GM12872 (cell line): ENCODE results near the gene GPR152.

Source experiments
- TF ChIP-seq, protein P1 (sequence below): IDR thresholded peaks from 3 replicates; pipeline ENCODE4 v1.5.1; 2011; ENCODE audit warnings: low read depth, mild to moderate bottlenecking, low read length, moderate library complexity; ENCODE audit not compliant: insufficient read depth

GPR152 gene

DNA sequence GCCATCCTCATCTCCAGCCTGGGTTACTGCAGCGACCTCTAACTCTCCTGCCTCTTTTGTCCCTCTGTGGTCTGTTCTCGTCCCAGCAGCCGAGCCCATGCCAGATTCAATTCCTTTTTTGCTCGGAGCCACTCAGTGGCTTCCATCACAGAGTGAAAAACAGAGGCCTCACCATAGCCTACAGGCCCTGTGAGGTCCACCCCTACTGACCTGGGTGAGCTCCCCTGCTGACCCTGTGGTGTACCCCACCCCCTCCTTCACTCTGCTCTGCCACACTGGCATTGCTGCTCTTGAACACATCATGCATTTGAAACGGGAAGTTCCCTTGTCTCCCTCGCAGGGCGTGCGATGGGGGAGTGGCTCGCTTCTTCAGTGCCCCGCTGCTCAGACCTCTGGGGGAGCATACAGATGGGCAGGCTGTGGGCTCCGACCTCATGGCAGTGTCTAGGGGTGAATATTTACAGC is 32.4 kb upstream of the GPR152 start:
- TF ChIP-seq, protein P1, sequence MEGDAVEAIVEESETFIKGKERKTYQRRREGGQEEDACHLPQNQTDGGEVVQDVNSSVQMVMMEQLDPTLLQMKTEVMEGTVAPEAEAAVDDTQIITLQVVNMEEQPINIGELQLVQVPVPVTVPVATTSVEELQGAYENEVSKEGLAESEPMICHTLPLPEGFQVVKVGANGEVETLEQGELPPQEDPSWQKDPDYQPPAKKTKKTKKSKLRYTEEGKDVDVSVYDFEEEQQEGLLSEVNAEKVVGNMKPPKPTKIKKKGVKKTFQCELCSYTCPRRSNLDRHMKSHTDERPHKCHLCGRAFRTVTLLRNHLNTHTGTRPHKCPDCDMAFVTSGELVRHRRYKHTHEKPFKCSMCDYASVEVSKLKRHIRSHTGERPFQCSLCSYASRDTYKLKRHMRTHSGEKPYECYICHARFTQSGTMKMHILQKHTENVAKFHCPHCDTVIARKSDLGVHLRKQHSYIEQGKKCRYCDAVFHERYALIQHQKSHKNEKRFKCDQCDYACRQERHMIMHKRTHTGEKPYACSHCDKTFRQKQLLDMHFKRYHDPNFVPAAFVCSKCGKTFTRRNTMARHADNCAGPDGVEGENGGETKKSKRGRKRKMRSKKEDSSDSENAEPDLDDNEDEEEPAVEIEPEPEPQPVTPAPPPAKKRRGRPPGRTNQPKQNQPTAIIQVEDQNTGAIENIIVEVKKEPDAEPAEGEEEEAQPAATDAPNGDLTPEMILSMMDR: no peak

DNA sequence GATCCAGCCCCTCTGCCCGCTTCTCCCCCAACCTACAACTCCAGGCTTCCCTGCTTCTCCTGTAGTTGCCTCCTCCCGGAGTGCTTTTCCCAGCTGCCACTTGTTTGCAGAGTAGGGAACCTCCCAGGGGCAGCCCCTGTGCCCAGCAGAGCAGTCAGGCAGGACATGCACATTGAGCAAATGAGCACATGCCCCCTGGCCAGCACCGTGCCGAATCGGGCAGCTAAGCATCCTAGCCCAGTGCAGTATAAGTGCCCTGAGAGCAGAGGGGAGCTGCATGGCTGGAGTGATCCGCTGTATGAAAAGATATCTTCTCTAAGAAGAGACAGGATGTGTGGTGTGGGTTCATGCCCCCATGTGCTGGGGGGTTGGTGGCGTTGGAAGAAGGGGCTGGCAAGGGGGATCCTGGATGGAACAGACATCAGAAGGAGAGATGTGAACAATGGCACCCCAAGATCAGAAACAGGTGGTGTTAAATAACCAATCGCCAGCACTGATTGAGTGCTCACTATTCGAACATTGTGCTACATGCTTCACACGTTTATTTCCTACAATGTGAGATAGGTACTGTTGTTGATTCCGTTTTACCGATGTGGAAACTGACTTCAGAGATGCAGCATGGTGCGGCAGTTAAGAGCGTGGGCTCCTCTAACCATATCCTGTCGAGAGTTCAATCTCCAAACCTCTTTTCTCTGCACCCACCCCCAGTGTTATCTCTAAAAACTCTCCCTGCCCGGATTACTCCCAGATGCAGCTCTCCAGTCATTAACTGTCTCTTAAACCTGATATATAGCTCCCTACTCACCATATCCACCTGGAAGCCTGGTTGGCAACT is 31.5 kb upstream of the GPR152 start:
- TF ChIP-seq, protein P1: no peak

DNA sequence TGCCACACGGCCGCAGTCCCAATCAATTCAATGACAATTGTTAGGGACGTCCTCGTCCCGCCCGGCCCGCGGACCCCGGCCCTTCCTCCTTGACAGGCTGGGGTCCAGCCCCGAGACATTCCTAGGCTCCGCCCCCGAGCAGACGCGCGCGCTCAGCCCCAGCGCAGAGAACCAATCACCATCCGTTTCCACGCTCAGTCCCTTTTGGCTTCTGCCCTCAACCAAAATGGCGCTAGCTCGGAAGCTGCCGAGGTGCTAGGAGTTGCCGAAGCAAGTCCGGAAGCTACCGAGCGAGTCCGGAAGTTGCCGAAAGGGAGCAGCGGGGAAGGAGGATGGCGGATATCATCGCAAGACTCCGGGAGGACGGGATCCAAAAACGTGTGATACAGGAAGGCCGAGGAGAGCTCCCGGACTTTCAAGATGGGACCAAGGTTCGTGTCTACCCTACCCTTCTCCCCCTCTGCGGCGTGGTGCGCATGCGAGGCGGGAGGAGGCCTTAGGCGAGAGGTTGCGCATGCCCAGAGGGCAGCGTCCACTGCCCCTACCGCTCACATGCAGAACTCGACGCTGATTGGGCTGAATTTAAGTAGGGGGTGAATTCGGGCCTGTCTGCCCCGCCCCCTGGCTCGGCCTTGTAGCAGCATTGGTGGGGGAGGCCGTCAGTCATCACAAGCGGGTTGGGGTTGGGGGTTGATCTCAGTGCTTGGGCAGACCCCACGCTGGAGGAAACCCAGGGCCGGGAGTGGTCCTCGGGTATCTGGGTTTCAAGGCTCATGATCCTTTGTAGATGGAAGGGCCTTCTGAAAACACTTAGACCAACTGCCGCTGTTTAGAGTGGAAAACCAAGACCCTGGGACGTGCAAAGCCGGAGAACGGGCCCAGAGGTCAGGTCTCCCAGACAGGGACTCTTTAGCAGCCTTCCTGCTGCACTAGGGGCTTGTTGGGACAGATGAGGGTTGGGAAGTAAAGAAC is 30.6 kb upstream of the GPR152 start, which contains the start of gene AIP:
AIP (plus strand) TSS at position 200 of the 972 bp plus-strand sequence; CDS start at position 333, 133 bp downstream.
- TF ChIP-seq, protein P1: peak; percentile 34

DNA sequence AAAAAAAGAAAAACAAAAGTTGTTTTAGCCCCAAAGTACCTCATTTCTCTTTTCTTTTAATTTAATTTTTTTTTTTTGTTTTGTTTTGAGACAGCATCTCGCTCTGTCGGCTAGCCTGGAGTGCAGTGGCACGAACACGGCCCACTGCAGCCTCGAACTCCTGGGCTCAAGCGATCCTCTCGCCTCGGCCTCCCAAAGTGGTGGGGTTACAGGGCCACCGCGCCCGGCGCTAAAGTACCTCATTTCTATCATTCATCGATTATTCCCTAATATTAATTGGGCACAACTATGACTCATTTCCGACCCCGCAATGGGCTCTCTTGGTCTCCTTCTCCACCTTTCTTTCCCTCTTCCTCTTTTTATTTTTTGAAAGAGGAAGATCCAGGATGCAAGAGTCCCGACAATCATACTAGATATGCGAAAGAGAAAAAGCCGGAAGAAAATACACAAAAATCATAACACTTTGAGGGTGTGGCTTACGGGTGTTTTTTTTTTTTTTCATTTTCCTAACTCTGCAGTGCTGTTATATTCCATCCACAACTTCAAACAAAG is 29.8 kb upstream of the GPR152 start:
- TF ChIP-seq, protein P1: no peak

DNA sequence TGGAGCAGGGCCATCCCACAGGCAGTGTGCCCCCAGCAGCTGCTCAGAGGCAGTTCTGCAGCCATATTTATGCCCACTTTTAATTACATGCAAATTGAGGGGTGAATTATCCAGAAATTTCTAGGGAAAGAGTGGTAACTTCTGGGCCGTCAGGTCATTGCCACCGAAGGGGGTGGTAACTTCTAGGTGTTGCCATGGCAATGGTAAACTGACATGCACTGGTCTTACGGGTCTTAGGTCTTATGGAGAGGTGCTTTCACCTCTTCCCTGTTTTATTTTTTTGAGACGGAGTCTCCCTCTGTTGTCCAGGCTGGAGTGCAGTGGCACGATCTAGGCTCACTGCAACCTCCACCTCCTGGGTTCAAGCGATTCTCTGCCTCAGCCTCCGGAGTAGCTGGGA is 20.4 kb upstream of the GPR152 start:
- TF ChIP-seq, protein P1: no peak

DNA sequence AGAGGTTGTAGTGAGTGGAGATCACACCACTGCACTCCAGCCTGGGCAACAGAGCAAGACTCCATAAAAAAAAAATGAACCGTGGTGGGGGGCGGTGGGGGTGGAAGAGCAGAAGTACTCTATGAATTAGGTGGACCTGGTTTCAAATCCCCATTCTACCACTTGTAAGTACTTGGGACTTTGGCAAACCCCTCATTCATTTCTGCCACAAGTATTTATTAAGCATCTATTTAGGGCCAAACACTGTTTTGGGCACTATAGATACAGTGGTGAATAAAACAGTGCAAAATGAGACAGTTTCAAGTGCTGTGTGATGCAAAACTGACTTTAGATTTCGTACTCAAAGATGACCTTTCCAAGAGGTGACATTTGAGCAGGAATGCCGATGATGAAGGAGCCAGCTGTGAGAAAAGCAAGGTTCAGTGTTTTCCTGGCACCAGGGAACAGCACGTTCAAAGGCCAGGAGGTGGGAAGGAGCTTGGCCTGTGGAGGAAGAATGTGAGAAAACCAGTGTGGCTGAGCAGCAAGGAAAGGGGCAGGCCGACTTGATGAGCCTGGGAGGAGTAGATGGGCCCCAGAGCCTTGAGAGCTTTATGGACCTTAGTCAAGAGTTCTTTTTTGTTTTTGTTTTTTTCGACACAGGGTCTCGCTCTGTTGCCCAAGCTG is 17.9 kb upstream of the GPR152 start:
- TF ChIP-seq, protein P1: no peak
